ENCODE measurements around the gene ALDH1B1. TPM values are rescaled to one million over a fixed set of nuclear protein-coding genes. Genes with fewer than 3 reads are reported as not detected.

Gene ALDH1B1
- total RNA-seq, 1 experiment from 2014 or later, result 46.6 TPM

- H3K9ac ChIP-seq (ENCODE audit: low read length), result no peak overlapping the region
- no peaks in the 10 kb centered on the region for H3K9me2 ChIP-seq (ENCODE audit: insufficient read depth)
- RAD21 ChIA-PET (ENCODE audit: low non-redundant PET in 1 of 2, low total read pairs in 2 of 2, uncharacterized antibody in 2 of 2, unreplicated experiment in 2 of 2), result no interaction called here
- POLR2A ChIA-PET, result no interaction called here
- H3K9me3 ChIP-seq (ENCODE audit: control insufficient read depth in 1 of 2, insufficient read depth in 1 of 2, low read depth in 1 of 2, low read length in 2 of 2), result peaks cover 3 to 4% of the 10 kb centered on the region in 2 experiments; a peak in 1 of 4 replicates
- intact Hi-C loops (cut with micrococcal nuclease), result no loop called here
- peaks cover 17% of the 10 kb centered on the region for H3K79me2 ChIP-seq (ENCODE audit: insufficient read depth, low read length)
- H3K4me2 ChIP-seq (ENCODE audit: low read length), result no peak overlapping the region
- no peaks in the 10 kb centered on the region for H4K20me1 ChIP-seq (ENCODE audit: insufficient read depth)
- ATAC-seq (no peak), DNase-seq (ENCODE audit: low read depth, low spot score) (no peak)
- H2AFZ ChIP-seq (ENCODE audit: low read depth, low read length, poor library complexity, severe bottlenecking), result no peak overlapping the region
- H3K27me3 ChIP-seq (ENCODE audit: insufficient read depth, low read length), result no peaks in the 10 kb centered on the region
- no peak overlapping the region for H3K27ac ChIP-seq (ENCODE audit: low read depth, low read length)
- CTCF ChIA-PET, result no interaction called here
- H3K4me3 ChIP-seq (replicated peaks in 1 of 2; ENCODE audit: low read depth in 1 of 2, low read length in 2 of 2), result no peak overlapping the region
- H3K4me1 ChIP-seq (ENCODE audit: control insufficient read depth in 1 of 2, insufficient read depth in 2 of 2, low read length in 2 of 2), result peaks cover 5 to 13% of the 10 kb centered on the region in 2 experiments; a peak in 3 of 4 replicates
- TF ChIP-seq ZNF274 (IDR thresholded peaks at IDR 0.05; ENCODE audit: low read depth, low read length) (no peak), EZH2phosphoT487 (IDR thresholded peaks at IDR 0.05; ENCODE audit: borderline replicate concordance) (no peak), ZFX (IDR thresholded peaks at IDR 0.05) (no peak)
- TF ChIP-seq, protein P1, sequence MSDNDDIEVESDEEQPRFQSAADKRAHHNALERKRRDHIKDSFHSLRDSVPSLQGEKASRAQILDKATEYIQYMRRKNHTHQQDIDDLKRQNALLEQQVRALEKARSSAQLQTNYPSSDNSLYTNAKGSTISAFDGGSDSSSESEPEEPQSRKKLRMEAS (IDR thresholded peaks at IDR 0.05), result no peak
- BruUV-seq (replicated peaks), result no TSS peak
- no peaks in the 10 kb centered on the region for H3K36me3 ChIP-seq (ENCODE audit: control insufficient read depth in 1 of 2, insufficient read depth in 2 of 2, low read length in 2 of 2)
Observed at GRCh38 chr9:38389313-38389712, 3.2 kb upstream of the ALDH1B1 start.

- BruUV-seq (replicated peaks), result no TSS peak
- Histone ChIP-seq H3K36me3 (ENCODE audit: control insufficient read depth in 1 of 2, insufficient read depth in 2 of 2, low read length in 2 of 2) (peaks cover 0 to 4% of the 10 kb centered on the region in 2 experiments; a peak in 1 of 4 replicates), H3K9ac (ENCODE audit: low read length) (no peak overlapping the region), H3K79me2 (ENCODE audit: insufficient read depth, low read length) (peaks cover 28% of the 10 kb centered on the region), H3K9me2 (ENCODE audit: insufficient read depth) (no peaks in the 10 kb centered on the region), H3K27me3 (ENCODE audit: insufficient read depth, low read length) (no peaks in the 10 kb centered on the region), H3K9me3 (ENCODE audit: control insufficient read depth in 1 of 2, insufficient read depth in 1 of 2, low read depth in 1 of 2, low read length in 2 of 2) (no peaks in the 10 kb centered on the region), H3K27ac (ENCODE audit: low read depth, low read length) (no peak overlapping the region), H4K20me1 (ENCODE audit: insufficient read depth) (no peaks in the 10 kb centered on the region), H3K4me3 (replicated peaks in 1 of 2; ENCODE audit: low read depth in 1 of 2, low read length in 2 of 2) (no peak overlapping the region), H2AFZ (ENCODE audit: low read depth, low read length, poor library complexity, severe bottlenecking) (no peak overlapping the region), H3K4me1 (ENCODE audit: control insufficient read depth in 1 of 2, insufficient read depth in 2 of 2, low read length in 2 of 2) (peaks cover 5 to 13% of the 10 kb centered on the region in 2 experiments; a peak in 3 of 4 replicates), H3K4me2 (ENCODE audit: low read length) (no peak overlapping the region)
- intact Hi-C loops (cut with micrococcal nuclease), result loop anchor here (10.0 kb wide), 1 partner anchor 906 kb away; the partner anchor contains the start of gene POLR1E
- ChIA-PET CTCF (no interaction called here), POLR2A (no interaction called here), RAD21 (ENCODE audit: low non-redundant PET in 1 of 2, low total read pairs in 2 of 2, uncharacterized antibody in 2 of 2, unreplicated experiment in 2 of 2) (no interaction called here)
- DNase-seq (ENCODE audit: low read depth, low spot score) (no peak), ATAC-seq (no peak)
- TF ChIP-seq, protein P2, sequence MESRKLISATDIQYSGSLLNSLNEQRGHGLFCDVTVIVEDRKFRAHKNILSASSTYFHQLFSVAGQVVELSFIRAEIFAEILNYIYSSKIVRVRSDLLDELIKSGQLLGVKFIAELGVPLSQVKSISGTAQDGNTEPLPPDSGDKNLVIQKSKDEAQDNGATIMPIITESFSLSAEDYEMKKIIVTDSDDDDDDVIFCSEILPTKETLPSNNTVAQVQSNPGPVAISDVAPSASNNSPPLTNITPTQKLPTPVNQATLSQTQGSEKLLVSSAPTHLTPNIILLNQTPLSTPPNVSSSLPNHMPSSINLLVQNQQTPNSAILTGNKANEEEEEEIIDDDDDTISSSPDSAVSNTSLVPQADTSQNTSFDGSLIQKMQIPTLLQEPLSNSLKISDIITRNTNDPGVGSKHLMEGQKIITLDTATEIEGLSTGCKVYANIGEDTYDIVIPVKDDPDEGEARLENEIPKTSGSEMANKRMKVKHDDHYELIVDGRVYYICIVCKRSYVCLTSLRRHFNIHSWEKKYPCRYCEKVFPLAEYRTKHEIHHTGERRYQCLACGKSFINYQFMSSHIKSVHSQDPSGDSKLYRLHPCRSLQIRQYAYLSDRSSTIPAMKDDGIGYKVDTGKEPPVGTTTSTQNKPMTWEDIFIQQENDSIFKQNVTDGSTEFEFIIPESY (IDR thresholded peaks at IDR 0.05; ENCODE audit: extremely low read depth, insufficient replicate concordance, low read length), result no peak
- TF ChIP-seq ELF1 (IDR thresholded peaks at IDR 0.05; ENCODE audit: borderline replicate concordance, low read depth), result no peak
- no peak for TF ChIP-seq YY1 (IDR thresholded peaks at IDR 0.05; ENCODE audit: extremely low read depth, insufficient replicate concordance, low read depth, low read length)
Observed at GRCh38 chr9:38390442-38390841, 2.1 kb upstream of the ALDH1B1 start.

Data from HCT116 (cell line).